ENCODE data around the gene GALNT10. TPM values are rescaled to one million over a fixed set of nuclear protein-coding genes. Genes with fewer than 3 reads are reported as not detected.
A peak's percentile ranks its signal among the peaks of the same experiment; 100 is the strongest.

GALNT10 gene
- total RNA-seq, 1 donor from 2014 or later = 5.7 TPM

GRCh38 chr5:154178661-154179060 is 11.9 kb upstream of the GALNT10 start:
- DNase-seq (ENCODE audit: low spot score in 2 of 2) = no peak
- FAIRE-seq = no peak

- no peak for FAIRE-seq
- peak in 1 of 2 donors; percentile 51 for DNase-seq (ENCODE audit: low spot score in 2 of 2)
Observed at GRCh38 chr5:154179846-154180710, 10.5 kb upstream of the GALNT10 start.

DNA sequence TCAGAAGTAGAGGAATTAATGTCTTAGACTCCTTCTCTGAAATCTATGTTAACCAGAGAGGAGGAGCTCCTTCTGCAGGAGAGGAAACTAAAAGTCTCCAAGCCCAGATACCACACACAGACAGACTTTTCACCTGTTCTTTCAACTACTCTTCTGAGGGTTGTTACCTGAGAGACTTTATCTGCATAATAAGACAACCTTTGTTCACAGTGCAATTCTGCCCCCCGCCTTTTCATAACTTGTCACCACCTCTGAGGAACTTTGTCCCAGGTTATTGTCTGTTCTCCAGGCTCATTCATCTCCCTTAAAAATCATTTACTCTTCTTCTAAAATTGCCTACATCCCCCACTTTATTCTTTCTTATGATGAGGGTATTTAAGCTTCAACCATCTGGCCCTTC is 9.4 kb upstream of the GALNT10 start:
- FAIRE-seq (no peak), DNase-seq (ENCODE audit: low spot score in 2 of 2) (no peak)

DNA sequence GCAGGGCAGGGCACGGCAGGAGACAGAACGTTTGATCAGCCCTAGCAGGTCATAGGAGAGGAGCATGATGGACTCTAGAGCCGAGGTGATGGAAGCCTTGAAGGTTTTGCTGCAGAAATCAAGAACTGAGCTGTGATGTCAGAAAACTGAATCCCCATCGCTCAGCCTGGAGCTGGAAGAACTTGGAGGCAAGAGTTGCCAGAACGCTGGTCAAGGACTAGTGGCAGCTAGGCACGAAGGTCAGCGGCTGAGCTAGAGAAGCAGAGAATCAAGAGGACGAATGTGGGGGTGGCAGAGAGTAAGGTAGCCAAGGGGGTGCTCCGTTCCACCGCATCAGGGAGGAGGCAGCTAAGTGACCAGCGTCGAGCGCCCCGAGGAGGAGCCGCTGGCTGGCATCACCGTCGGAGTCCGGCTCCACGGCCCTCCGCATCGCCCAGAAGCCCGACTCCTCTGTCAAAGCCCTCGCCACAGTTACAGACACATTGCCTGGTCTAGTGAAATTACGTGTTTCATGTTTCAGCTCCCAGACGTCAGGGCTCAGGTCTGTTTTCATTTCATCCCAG is 1.2 kb upstream of the GALNT10 start:
- no peak for FAIRE-seq
- no peak for DNase-seq (ENCODE audit: low spot score in 2 of 2)

DNA sequence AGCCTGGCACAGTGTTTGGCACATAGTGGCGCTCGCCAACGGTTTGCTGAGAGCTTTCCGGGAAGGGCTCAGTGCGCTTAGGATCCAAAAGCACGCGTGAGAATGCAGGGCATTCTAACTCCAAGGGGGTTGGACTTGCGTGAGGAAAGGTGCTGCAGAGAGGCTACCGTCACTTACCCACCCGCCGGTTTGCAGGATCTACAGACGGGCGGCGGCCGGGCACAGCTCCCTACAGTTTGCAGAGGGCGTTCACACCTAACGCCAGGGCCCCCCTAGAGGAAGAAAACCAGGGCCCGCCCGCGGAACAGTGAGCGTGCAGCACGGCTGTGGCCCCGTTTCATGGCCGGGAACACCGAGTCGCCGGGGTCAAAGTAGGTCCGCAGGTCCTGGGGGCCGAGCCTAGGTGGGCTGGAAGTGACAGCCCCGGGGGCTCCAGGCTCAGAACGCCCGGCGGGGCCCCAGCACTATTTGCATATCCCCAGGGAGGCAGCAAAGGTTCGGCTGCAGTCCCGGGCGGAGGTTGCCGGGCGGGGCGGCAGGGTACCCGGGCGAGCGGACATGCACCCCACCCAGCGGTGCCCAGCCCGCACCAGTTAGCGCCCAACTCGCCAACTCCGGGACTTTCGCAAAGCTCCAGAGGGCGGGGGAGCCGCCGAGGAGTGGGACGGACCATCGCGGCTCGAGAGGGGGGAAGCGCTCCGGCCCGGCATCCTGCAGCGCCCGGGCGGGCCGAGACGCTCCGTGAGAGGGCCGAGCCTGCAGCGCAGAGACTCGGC is 526 bp upstream of the GALNT10 start:
- peak; percentile 95 to 96 for DNase-seq (ENCODE audit: low spot score in 2 of 2)
- no peak for FAIRE-seq

- DNase-seq (ENCODE audit: low spot score in 2 of 2) = peak in 1 of 2 donors; percentile 39
Observed at GRCh38 chr5:154191467-154192261, 1.1 kb downstream of the GALNT10 start.

DNA sequence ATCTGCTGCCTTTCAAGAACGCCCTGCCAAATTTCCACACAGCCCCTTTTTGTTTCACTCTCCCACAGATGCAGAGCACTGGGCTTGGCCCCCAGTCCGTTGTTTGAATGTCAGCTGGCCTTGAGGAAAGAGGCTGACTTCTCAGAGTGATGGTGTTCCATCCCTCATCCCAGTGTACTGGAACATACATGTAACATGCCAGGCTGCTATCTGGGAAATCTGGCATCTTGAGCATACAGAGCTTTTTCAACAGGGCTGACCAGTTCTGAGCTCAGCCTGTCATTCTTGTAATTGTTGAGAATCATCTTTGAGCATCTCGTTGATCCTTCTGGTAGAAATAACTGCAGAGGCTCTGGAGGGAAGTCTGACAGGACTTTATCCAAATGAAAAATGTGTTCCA is 2.8 kb downstream of the GALNT10 start:
- DNase-seq (ENCODE audit: low spot score in 2 of 2) = peak; percentile 21 to 55
- FAIRE-seq = no peak

More at GRCh38 chr5:154191467-154192261, 1.1 kb downstream of the GALNT10 start:
- no peak for FAIRE-seq

DNA sequence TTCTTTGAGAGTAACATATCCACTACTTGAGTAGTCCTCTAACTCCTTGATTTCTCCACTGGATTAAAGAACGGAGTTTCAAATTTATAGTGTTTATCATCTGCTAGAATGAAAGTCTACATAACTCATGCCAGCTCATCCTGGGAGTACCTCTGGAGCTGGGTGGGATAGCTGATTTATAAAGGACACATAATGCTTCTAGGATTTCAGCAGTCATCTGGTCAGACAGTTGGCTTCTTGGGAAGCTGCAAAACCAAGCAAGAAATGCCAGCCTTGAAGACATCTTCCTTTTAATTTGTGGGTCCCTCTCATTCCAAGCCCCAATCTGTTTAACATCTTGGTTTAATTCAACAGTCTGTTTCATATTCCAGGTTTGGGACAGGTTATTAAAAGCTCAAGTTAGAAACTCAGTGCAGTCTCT is 3.2 kb downstream of the GALNT10 start:
- FAIRE-seq (no peak), DNase-seq (ENCODE audit: low spot score in 2 of 2) (no peak)

- FAIRE-seq (no peak), DNase-seq (ENCODE audit: low spot score in 2 of 2) (no peak)
Observed at GRCh38 chr5:154194345-154195329, 4.1 kb downstream of the GALNT10 start.

- FAIRE-seq (no peak), DNase-seq (ENCODE audit: low spot score in 2 of 2) (no peak)
Observed at GRCh38 chr5:154196281-154196680, 5.7 kb downstream of the GALNT10 start.

- peak in 1 of 2 donors; percentile 40 for DNase-seq (ENCODE audit: low spot score in 2 of 2)
- no peak for FAIRE-seq
Observed at GRCh38 chr5:154196955-154197652, 6.6 kb downstream of the GALNT10 start.

GRCh38 chr5:154197801-154198491 is 7.4 kb downstream of the GALNT10 start:
- DNase-seq (ENCODE audit: low spot score in 2 of 2) = no peak
- no peak for FAIRE-seq

- FAIRE-seq = no peak
- DNase-seq (ENCODE audit: low spot score in 2 of 2) = no peak
Observed at GRCh38 chr5:154198611-154199230, 8.2 kb downstream of the GALNT10 start.

DNA sequence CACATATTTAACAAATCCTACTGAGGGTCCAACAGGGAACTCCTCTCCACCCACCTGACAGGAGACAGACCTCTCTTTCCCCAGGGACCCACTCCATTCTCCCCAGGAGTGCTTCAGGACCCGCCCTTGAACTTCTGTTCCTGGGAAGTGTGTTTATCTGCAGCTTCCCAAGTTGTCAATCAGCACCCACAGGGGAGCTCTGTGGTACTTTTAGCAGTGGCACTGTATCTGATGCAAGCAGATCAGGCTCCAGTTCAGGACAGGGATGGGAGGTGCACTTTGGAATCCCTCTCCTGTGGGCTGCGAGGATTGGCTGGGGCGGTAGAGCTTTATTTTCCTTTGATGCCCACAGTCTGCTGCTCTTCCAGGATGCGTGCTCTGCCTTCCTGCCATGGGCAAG is 8.7 kb downstream of the GALNT10 start:
- DNase-seq (ENCODE audit: low spot score in 2 of 2) (no peak), FAIRE-seq (no peak)

DNA sequence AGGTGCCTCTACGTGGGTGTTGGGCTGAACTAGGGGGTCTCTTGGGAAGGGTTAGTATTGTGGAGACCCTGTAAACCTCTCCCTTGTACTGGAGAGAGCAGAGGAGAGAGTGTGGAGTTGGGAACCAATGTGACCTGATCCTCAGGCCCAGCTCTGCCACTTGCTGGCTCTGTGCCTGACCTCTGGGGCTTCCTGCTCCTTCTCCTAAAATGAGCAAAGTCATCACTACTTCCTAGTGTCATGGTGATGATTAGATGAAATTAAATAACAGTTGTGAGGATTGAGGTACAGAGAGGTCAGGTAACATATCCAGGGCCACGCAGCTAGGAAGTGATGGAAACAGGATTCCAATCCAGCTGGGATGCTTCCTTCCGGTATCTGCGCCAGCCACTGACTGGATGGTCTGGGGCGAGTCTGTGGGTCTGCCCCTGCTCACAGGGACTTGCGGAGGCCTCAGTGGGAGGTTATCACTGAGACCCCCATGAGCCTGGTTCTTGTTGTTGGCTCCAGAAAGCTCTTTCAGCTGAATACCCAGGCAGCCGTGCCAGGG is 9.2 kb downstream of the GALNT10 start:
- FAIRE-seq = no peak

DNA sequence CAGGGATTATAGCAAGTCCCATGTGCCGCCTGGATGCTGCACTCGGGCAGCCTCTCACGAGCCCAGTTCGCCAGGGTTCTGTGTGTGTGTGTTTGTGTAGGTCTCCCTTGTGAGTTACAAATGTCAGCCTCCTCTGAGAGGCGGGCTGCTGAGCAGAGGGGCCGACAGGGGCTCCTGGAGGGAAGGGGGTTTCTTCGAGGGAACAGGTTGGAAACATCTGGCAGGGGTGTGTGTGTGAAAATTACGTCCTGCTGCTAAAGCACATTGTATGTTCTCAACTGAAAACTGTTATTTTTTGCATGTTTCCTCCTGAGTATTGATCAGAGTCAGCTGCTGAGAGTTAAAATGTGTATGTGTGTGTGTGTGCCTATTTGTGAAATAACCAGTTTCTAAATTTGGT is 9.7 kb downstream of the GALNT10 start:
- FAIRE-seq = no peak
- no peak for DNase-seq (ENCODE audit: low spot score in 2 of 2)

More for the DNA sequence above, 9.2 kb downstream of the GALNT10 start:
- no peak for DNase-seq (ENCODE audit: low spot score in 2 of 2)

DNA sequence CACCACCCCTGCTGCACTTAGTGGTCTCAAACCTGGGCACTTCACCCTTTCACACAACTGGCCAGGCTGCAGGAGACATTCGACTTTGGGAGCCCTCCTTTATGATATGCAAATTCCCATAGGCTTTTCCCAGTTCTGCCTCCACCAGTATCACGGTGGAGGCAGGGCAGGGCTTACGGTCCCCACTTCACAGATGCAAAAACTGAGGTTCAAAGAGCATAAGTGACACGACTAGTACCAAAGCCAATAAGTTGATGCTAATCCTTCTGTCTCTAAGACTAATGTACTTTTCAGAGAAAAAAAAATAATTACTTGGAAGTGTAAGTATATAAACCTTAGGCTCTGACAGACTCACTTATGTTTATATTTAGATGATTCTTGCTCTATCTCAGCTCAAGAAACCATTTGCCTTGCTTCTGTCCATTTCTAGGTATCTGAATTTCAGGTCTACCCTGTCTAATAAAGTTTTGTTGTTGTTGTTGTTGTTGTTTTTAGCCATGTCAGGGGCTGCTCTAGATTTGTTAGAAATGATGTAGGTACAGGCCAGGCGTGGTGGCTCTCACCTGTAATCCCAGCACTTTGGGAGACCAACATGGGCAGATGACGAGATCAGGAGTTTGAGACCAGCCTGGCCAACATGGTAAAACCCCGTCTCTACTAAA is 10.7 kb downstream of the GALNT10 start:
- DNase-seq (ENCODE audit: low spot score in 2 of 2) (no peak), FAIRE-seq (no peak)
